ENCODE data around the gene ZNF629. TPM values are rescaled to one million over a fixed set of nuclear protein-coding genes. Genes with fewer than 3 reads are reported as not detected.

ZNF629 gene
- total RNA-seq, 5 donors from 2014 or later (not counting 1 experiment from before 2014, with no cell fraction given), result 2.4 to 7.6 (median 4.4) TPM

DNA sequence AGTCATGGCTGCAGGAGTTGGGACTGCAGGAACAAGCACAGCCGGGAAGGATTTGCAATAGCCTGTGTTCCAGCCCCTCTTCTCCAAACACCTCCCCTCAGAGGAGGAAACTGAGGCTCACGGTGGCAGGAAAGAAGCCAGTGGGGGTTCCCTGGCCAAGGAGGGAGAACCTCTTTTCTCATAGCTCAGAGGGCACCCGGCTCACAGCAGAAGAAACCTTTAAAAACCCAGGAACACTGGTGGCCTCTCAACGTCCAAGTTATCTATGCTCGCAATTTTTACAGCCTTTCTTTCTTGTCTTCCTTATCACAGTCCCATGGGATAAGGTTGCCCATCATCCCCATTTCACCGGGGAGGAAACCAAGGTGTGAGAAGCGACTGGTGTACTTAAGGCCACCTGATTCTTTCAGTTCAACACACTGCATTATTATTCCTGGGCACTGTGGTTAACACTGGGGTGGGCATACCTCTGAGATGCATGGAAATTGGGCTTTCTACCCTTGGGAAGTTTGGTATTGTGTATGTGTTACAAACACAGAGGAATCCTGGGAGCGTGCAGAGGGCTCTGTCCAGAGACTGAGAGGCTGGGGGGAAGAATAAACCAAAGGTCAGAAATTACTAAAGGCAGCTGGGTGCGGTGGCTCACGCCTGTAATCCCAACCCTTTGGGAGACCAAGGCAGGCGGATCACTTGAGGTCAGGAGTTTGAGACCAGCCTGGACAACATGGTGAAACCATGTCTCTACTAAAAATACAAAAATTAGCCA lies 791 bp upstream of the ZNF629 start:
- H3K9me3 ChIP-seq, result no peaks in the 10 kb centered on the region
- DNase-seq (no peak), ATAC-seq (replicated peaks in 1 of 4) (no peak)
- H3K27me3 ChIP-seq (replicated peaks in 1 of 2; ENCODE audit: control insufficient read depth in 2 of 2, extremely low read depth in 1 of 2, insufficient read depth in 2 of 2, low read length in 1 of 2), result peaks cover 0 to 45% of the 10 kb centered on the region in 2 experiments
- H3K4me1 ChIP-seq (ENCODE audit: control insufficient read depth in 1 of 2, extremely low read depth in 1 of 2, insufficient read depth in 2 of 2, low read length in 2 of 2), result peaks cover 2 to 19% of the 10 kb centered on the region in 2 experiments
- no peak overlapping the region for H3K27ac ChIP-seq (ENCODE audit: low read length)
- H3K4me3 ChIP-seq (ENCODE audit: control insufficient read depth in 1 of 2, extremely low read depth in 1 of 2, low read length in 1 of 2), result peak overlapping the region; percentile 80 to 100
- H3K27me3 Mint-ChIP-seq, result peaks cover 0 to 24% of the 10 kb centered on the region in 2 donors
- H3K36me3 Mint-ChIP-seq, result peaks cover 8% of the 10 kb centered on the region
- WGBS (ENCODE audit: insufficient coverage), result 85% methylated on average over 6 of the region's 11 CpGs
- peak overlapping the region; percentile 82 to 85 (median 82) for H3K4me3 Mint-ChIP-seq
- peaks cover 18 to 20% (median 18%) of the 10 kb centered on the region in 3 donors for H3K4me1 Mint-ChIP-seq
- peaks cover 0 to 2% of the 10 kb centered on the region in 2 donors for H3K36me3 ChIP-seq (ENCODE audit: control insufficient read depth in 2 of 2, extremely low read depth in 1 of 2, insufficient read depth in 1 of 2, low read length in 1 of 2)
- H3K9me3 Mint-ChIP-seq, result no peaks in the 10 kb centered on the region
- CTCF ChIA-PET, result no interaction called here
- POLR2A ChIA-PET, result no interaction called here
- H3K27ac Mint-ChIP-seq, result peak overlapping the region in 1 of 2 donors; percentile 39

DNA sequence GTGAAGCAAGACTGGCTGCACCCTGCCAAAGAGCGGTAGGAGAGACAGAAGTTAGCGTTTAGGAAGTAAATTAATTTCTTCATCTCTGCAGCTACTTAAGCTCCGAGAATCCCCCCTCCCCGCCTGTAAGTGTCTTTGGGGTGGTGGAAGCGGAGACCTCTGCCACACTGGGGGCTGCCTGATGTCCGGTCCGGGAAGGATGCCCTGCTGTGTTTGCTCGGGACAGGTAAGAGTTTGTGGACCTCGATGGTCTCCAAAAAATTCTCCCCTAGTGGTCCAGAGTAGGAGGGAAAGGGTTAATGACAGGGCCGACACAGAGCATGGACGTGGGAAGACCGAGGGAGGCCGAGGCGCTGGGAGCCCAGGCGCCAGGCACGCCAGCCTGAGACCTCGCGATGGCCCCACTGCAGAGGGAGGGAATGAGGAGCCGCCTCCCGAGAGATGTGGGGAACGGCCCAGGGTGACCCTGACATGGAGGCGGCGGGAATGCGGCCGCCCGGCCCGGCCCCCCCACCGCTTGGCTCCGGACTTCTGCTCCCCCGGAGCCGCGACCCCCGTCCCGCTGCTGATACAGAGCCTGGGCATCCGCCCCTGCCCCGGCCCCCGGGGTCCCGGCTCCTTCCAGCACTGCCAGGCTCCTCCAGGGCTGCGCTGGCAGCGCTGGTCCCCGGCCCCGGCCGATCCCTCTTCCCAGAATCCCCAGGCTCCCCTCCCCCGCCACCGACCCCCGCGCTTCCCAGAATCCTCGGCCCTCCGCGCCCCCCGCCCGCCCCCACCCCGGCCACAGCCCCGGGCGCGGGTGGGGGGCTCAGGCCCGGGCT lies 680 bp downstream of the ZNF629 start:
- ChIA-PET POLR2A (no interaction called here), CTCF (no interaction called here)
- DNase-seq, result peak in 1 of 35 experiments; percentile 14

DNA sequence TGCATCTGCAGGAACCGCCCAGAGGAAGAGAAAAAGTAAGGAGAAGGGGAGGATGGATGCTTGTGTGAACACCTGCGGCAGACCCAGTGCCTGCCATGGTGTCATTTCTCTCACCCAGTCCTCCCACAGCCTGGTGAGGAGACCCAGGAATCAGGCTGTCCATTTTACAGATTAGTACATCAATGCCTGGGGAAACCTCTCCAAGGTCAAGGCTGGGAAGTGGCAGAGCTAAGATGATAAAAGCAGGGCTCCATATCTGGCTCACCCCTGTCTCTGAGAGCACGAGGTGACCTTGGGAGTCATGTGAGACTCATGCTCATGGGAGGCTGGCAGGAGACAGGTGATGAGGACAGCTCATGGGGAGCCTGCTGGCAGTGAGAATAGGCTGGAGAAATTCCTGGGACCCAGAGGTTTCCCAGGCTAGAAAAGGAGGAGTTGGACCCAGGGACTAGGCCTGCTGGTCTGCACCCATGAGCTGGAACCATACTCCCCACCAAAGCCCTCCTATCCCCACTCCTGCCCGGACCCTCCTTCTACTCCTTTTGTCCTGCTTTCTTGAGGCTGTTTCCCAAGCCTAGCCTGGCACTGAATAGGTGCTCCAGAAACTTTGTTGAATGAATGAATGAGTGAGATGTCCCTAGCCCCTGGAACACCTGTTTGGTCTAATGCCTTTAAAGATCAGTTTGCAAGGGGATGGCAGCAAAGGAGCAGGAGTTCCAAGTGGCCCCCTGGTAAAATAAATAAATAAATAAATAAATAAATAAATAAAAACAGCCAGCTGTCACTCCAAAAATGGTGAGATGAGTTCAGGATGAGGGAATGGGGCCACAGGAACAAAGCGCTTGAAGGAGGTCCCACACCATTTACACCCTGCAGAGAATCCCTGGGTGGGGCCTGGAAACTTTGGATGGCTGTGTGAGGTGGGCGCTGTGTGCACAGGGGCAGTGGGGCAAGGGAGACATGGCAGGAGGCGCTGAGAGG lies 1.6 kb downstream of the ZNF629 start:
- peaks cover 0 to 6% of the 10 kb centered on the region in 2 donors for H3K36me3 ChIP-seq (ENCODE audit: control insufficient read depth in 2 of 2, extremely low read depth in 1 of 2, insufficient read depth in 1 of 2, low read length in 1 of 2)
- H3K9me3 ChIP-seq, result no peaks in the 10 kb centered on the region
- H3K27ac ChIP-seq (ENCODE audit: low read length), result no peak overlapping the region
- H3K4me3 ChIP-seq (ENCODE audit: control insufficient read depth in 1 of 2, extremely low read depth in 1 of 2, low read length in 1 of 2), result no peak overlapping the region
- H3K27me3 ChIP-seq (replicated peaks in 1 of 2; ENCODE audit: control insufficient read depth in 2 of 2, extremely low read depth in 1 of 2, insufficient read depth in 2 of 2, low read length in 1 of 2), result peaks cover 0 to 39% of the 10 kb centered on the region in 2 experiments
- CTCF ChIA-PET, result no interaction called here
- peak overlapping the region; percentile 66 to 85 (median 73) for H3K4me3 Mint-ChIP-seq
- peaks cover 0 to 24% of the 10 kb centered on the region in 2 donors for H3K27me3 Mint-ChIP-seq
- 79% methylated on average over 3 of the region's 7 CpGs for WGBS (ENCODE audit: insufficient coverage)
- H3K27ac Mint-ChIP-seq, result peak overlapping the region in 1 of 2 donors; percentile 66
- DNase-seq (no peak), ATAC-seq (replicated peaks in 1 of 4) (no peak)
- no peaks in the 10 kb centered on the region for H3K9me3 Mint-ChIP-seq
- peaks cover 2 to 19% of the 10 kb centered on the region in 2 experiments for H3K4me1 ChIP-seq (ENCODE audit: control insufficient read depth in 1 of 2, extremely low read depth in 1 of 2, insufficient read depth in 2 of 2, low read length in 2 of 2)
- POLR2A ChIA-PET, result interaction anchor here in 1 of 2 donors (0.6 kb wide), 1 partner anchor 11 kb away, joined by 3 read pairs; no protein-coding TSS in a partner anchor
- peaks cover 18 to 20% (median 18%) of the 10 kb centered on the region in 3 donors for H3K4me1 Mint-ChIP-seq
- H3K36me3 Mint-ChIP-seq, result peaks cover 8% of the 10 kb centered on the region

More for the DNA sequence above, 680 bp downstream of the ZNF629 start:
- H3K4me1 ChIP-seq (ENCODE audit: control insufficient read depth in 1 of 2, extremely low read depth in 1 of 2, insufficient read depth in 2 of 2, low read length in 2 of 2), result peaks cover 2 to 19% of the 10 kb centered on the region in 2 experiments
- peak overlapping the region; percentile 80 to 100 for H3K4me3 ChIP-seq (ENCODE audit: control insufficient read depth in 1 of 2, extremely low read depth in 1 of 2, low read length in 1 of 2)
- Mint-ChIP-seq H3K36me3 (peaks cover 8% of the 10 kb centered on the region), H3K27ac (peak overlapping the region in 1 of 2 donors; percentile 22), H3K4me3 (peak overlapping the region; percentile 66 to 85 (median 73)), H3K9me3 (no peaks in the 10 kb centered on the region), H3K4me1 (peaks cover 18 to 20% (median 18%) of the 10 kb centered on the region in 3 donors), H3K27me3 (peaks cover 0 to 24% of the 10 kb centered on the region in 2 donors)
- H3K9me3 ChIP-seq, result no peaks in the 10 kb centered on the region
- H3K27ac ChIP-seq (ENCODE audit: low read length), result no peak overlapping the region
- H3K27me3 ChIP-seq (replicated peaks in 1 of 2; ENCODE audit: control insufficient read depth in 2 of 2, extremely low read depth in 1 of 2, insufficient read depth in 2 of 2, low read length in 1 of 2), result peaks cover 0 to 46% of the 10 kb centered on the region in 2 experiments
- peak; percentile 56 to 69 (median 58) for ATAC-seq (replicated peaks in 1 of 4)
- WGBS (ENCODE audit: insufficient coverage), result 5% methylated on average over 33 of the region's 57 CpGs
- peaks cover 0 to 6% of the 10 kb centered on the region in 2 donors for H3K36me3 ChIP-seq (ENCODE audit: control insufficient read depth in 2 of 2, extremely low read depth in 1 of 2, insufficient read depth in 1 of 2, low read length in 1 of 2)

DNA sequence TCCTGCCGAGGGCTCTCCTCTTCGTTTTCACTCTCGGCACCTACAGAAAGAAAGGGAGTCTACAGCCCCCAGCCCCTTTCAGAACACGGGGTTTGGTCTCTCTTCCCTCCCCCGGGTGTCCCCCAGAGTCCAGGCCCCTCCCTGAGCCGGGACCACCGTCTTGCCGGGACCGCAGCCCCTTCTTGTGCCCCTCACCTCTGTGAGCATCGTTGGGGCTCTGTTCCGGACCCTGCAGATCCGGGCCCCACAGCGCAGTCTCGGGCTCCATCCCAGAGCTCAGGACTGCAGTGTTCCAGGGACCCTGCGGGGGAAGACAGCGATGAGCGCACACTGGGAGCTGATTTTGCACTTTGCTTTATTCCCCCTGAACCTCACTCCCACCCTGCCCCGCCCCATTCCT lies 2.8 kb downstream of the ZNF629 start:
- H3K9me3 Mint-ChIP-seq, result no peaks in the 10 kb centered on the region
- no peak overlapping the region for H3K4me3 Mint-ChIP-seq
- peaks cover 0 to 24% of the 10 kb centered on the region in 2 donors for H3K27me3 Mint-ChIP-seq
- no peak overlapping the region for H3K27ac ChIP-seq (ENCODE audit: low read length)
- H3K4me1 ChIP-seq (ENCODE audit: control insufficient read depth in 1 of 2, extremely low read depth in 1 of 2, insufficient read depth in 2 of 2, low read length in 2 of 2), result peaks cover 2 to 19% of the 10 kb centered on the region in 2 experiments
- H3K27ac Mint-ChIP-seq, result no peak overlapping the region
- no peaks in the 10 kb centered on the region for H3K9me3 ChIP-seq
- H3K27me3 ChIP-seq (replicated peaks in 1 of 2; ENCODE audit: control insufficient read depth in 2 of 2, extremely low read depth in 1 of 2, insufficient read depth in 2 of 2, low read length in 1 of 2), result peaks cover 0 to 38% of the 10 kb centered on the region in 2 experiments
- ATAC-seq (replicated peaks in 1 of 4) (no peak), DNase-seq (no peak)
- H3K4me1 Mint-ChIP-seq, result peaks cover 18 to 20% (median 18%) of the 10 kb centered on the region in 3 donors
- CTCF ChIA-PET, result no interaction called here
- 95% methylated on average over 15 of the region's 18 CpGs for WGBS (ENCODE audit: insufficient coverage)
- peaks cover 0 to 6% of the 10 kb centered on the region in 2 donors for H3K36me3 ChIP-seq (ENCODE audit: control insufficient read depth in 2 of 2, extremely low read depth in 1 of 2, insufficient read depth in 1 of 2, low read length in 1 of 2)
- POLR2A ChIA-PET, result no interaction called here
- peaks cover 8% of the 10 kb centered on the region for H3K36me3 Mint-ChIP-seq
- no peak overlapping the region for H3K4me3 ChIP-seq (ENCODE audit: control insufficient read depth in 1 of 2, extremely low read depth in 1 of 2, low read length in 1 of 2)

DNA sequence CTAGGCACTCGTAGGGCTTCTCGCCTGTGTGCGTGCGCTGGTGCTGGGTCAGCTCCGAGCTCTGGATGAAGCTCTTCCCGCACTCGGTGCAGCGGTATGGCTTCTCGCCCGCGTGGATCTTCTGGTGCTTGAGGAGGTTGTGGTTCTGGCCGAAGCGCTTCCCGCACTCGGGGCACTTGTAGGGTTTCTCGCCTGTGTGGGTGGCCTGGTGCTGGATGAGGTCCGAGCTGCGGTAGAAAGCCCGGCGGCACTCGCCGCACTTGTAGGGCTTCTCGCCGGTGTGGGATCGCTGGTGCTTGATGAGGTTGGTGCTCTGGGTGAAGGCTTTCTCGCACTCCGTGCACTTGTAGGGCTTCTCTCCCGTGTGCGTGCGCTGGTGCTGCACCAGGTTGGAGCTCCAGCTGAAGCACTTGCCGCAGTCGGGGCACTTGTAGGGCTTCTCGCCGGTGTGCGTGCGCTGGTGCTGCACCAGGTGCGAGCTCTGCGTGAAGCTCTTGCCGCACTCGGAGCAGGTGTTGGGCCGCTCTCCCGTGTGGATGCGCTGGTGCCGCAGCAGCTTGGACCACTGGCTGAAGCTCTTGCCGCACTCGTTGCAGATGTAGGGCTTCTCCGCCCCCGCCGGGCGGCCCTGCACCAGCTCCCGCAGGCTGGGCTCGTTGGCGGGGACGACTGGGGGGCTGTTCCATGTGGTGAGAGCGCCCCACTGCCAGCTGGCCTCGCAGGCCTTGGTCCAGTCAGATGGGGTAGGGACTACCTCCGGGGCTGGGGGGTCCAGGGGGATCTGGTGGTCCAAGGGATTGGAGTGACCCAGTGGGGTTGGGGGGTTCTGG lies 3.5 kb downstream of the ZNF629 start:
- no peak overlapping the region for H3K27ac Mint-ChIP-seq
- ChIA-PET POLR2A (no interaction called here), CTCF (interaction anchor here in 1 of 2 donors (0.6 kb wide), 1 partner anchor 29 kb away, joined by 5 read pairs; no protein-coding TSS in a partner anchor)
- DNase-seq, result no peak
- Histone ChIP-seq H3K4me1 (ENCODE audit: control insufficient read depth in 1 of 2, extremely low read depth in 1 of 2, insufficient read depth in 2 of 2, low read length in 2 of 2) (peaks cover 2 to 19% of the 10 kb centered on the region in 2 experiments), H3K9me3 (no peaks in the 10 kb centered on the region), H3K4me3 (ENCODE audit: control insufficient read depth in 1 of 2, extremely low read depth in 1 of 2, low read length in 1 of 2) (no peak overlapping the region), H3K27me3 (replicated peaks in 1 of 2; ENCODE audit: control insufficient read depth in 2 of 2, extremely low read depth in 1 of 2, insufficient read depth in 2 of 2, low read length in 1 of 2) (peaks cover 0 to 32% of the 10 kb centered on the region in 2 experiments), H3K27ac (ENCODE audit: low read length) (no peak overlapping the region), H3K36me3 (ENCODE audit: control insufficient read depth in 2 of 2, extremely low read depth in 1 of 2, insufficient read depth in 1 of 2, low read length in 1 of 2) (peaks cover 0 to 6% of the 10 kb centered on the region in 2 donors)
- no peak overlapping the region for H3K4me3 Mint-ChIP-seq
- no peak for ATAC-seq (replicated peaks in 1 of 4)
- H3K27me3 Mint-ChIP-seq, result peaks cover 0 to 21% of the 10 kb centered on the region in 2 donors
- 96% methylated on average over 41 of the region's 57 CpGs for WGBS (ENCODE audit: insufficient coverage)
- no peaks in the 10 kb centered on the region for H3K9me3 Mint-ChIP-seq
- peaks cover 8% of the 10 kb centered on the region for H3K36me3 Mint-ChIP-seq
- H3K4me1 Mint-ChIP-seq, result peaks cover 18 to 20% (median 18%) of the 10 kb centered on the region in 3 donors

All from T-cell (primary cell).